IPS-20b (cell line): Measurements from ENCODE around the gene SEPTIN10.

Experiments
- H3K27ac ChIP-seq: one replicate; pipeline ENCODE4 v1.5.1; 2013; ENCODE audit warnings: low read length
- H3K27me3 ChIP-seq: 2 replicates; pipeline ENCODE4 v1.6.1; 2013; ENCODE audit warnings: mild to moderate bottlenecking, low read length, inconsistent platforms; ENCODE audit not compliant: insufficient read depth
- H3K36me3 ChIP-seq: 2 replicates; pipeline ENCODE4 v1.6.1; 2013; ENCODE audit warnings: low read depth, mild to moderate bottlenecking, inconsistent platforms, low read length, moderate library complexity; ENCODE audit not compliant: insufficient read depth
- H3K4me1 ChIP-seq: 2 replicates; pipeline ENCODE4 v1.6.1; 2013; ENCODE audit warnings: mild to moderate bottlenecking, control low read depth, inconsistent platforms, low read length, moderate library complexity; ENCODE audit not compliant: insufficient read depth
- H3K4me3 ChIP-seq: 2 replicates; pipeline ENCODE4 v1.5.1; 2013; ENCODE audit warnings: mild to moderate bottlenecking, low read length, inconsistent platforms
- H3K9ac ChIP-seq: 2 replicates; pipeline ENCODE4 v1.6.1; 2013; ENCODE audit warnings: low read depth, mild to moderate bottlenecking, inconsistent platforms, low read length, moderate library complexity
- H3K9me3 ChIP-seq: 2 replicates; pipeline ENCODE4 v1.6.1; 2013; ENCODE audit warnings: mild to moderate bottlenecking, low read depth, low read length, inconsistent platforms; ENCODE audit not compliant: insufficient read depth

SEPTIN10 gene

DNA sequence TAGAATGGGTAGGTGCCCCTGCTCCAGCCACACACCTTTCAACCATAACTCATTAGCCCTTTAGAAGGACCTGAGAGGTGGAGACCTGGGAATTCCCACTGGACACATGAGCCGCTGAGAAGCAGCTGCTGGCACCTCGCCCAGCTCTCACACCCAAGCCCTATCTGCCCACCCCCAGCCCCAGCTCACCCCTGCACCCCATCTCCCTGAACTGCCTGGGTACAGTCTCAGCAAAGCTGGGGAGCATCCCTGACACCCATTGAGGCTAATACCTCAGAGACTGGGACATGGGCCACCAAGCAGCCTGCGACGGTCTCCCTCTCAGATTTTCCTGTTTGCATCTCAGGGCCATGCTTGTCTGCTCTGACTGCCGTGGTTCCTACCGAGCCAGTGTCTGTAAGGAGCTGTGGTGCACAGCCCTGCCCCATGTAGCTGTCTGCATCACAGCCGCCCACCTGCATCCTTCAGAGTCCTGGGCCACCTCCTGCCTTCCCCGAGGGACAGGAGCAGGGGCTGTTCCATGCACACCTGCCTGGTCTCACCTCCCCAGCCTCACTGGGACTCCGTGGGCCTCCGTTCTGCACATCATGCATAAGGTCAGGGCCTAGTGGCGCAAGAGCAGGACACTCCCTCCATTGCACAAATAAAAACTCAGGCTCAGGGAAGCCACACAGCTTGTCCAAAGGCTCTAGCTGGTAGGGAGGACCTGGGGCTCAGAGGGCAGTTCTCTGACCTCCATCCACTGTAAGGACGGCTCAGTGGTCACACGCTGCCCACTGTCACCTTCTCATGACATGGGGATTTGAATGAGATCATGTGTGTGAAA is 90.0 kb downstream of the SEPTIN10 start:
- Histone ChIP-seq H3K27ac (no peak overlapping the region), H3K4me1 (no peaks in the 10 kb centered on the region), H3K9ac (no peak overlapping the region), H3K36me3 (no peaks in the 10 kb centered on the region), H3K9me3 (no peaks in the 10 kb centered on the region), H3K27me3 (no peaks in the 10 kb centered on the region), H3K4me3 (no peak overlapping the region)

DNA sequence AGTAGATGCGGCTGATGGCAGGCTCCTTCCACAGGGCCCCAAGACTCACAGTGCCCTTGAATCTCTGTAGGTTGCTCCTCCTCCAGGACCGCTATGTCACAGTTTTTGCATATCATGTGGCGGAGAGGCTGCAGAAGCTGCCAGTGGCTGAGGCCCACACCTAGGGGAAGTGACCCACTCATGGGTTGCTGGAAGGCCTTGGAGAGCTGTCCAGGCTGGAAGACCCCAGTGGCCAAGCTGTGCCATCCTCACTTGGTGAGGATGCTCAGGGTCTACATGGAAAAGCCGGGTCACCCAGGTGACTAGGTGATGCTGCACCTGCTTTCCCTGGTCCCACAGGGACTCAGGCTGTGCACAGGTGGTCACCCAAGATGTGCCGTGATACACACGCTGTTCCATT is 90.6 kb downstream of the SEPTIN10 start:
- Histone ChIP-seq H3K27me3 (no peaks in the 10 kb centered on the region), H3K4me1 (no peaks in the 10 kb centered on the region), H3K27ac (no peak overlapping the region), H3K9me3 (no peaks in the 10 kb centered on the region), H3K9ac (no peak overlapping the region), H3K4me3 (no peak overlapping the region), H3K36me3 (no peaks in the 10 kb centered on the region)

- Histone ChIP-seq H3K27ac (no peak overlapping the region), H3K9ac (no peak overlapping the region), H3K9me3 (no peaks in the 10 kb centered on the region), H3K36me3 (no peaks in the 10 kb centered on the region), H3K27me3 (no peaks in the 10 kb centered on the region), H3K4me1 (no peaks in the 10 kb centered on the region), H3K4me3 (no peak overlapping the region)
These were observed 91.7 kb downstream of the SEPTIN10 start for GRCh38 chr2:109522063-109522374.

GRCh38 chr2:109521233-109522062 is 92.3 kb downstream of the SEPTIN10 start:
- Histone ChIP-seq H3K27ac (no peak overlapping the region), H3K4me3 (no peak overlapping the region), H3K36me3 (no peaks in the 10 kb centered on the region), H3K9ac (no peak overlapping the region), H3K9me3 (no peaks in the 10 kb centered on the region), H3K4me1 (no peaks in the 10 kb centered on the region), H3K27me3 (no peaks in the 10 kb centered on the region)

- no peaks in the 10 kb centered on the region for H3K27me3 ChIP-seq
- H3K4me1 ChIP-seq, result no peaks in the 10 kb centered on the region
- no peak overlapping the region for H3K4me3 ChIP-seq
- H3K27ac ChIP-seq, result no peak overlapping the region
- H3K9me3 ChIP-seq, result no peaks in the 10 kb centered on the region
- H3K9ac ChIP-seq, result no peak overlapping the region
- H3K36me3 ChIP-seq, result no peaks in the 10 kb centered on the region
These were observed 94.3 kb downstream of the SEPTIN10 start for GRCh38 chr2:109519513-109519912.

DNA sequence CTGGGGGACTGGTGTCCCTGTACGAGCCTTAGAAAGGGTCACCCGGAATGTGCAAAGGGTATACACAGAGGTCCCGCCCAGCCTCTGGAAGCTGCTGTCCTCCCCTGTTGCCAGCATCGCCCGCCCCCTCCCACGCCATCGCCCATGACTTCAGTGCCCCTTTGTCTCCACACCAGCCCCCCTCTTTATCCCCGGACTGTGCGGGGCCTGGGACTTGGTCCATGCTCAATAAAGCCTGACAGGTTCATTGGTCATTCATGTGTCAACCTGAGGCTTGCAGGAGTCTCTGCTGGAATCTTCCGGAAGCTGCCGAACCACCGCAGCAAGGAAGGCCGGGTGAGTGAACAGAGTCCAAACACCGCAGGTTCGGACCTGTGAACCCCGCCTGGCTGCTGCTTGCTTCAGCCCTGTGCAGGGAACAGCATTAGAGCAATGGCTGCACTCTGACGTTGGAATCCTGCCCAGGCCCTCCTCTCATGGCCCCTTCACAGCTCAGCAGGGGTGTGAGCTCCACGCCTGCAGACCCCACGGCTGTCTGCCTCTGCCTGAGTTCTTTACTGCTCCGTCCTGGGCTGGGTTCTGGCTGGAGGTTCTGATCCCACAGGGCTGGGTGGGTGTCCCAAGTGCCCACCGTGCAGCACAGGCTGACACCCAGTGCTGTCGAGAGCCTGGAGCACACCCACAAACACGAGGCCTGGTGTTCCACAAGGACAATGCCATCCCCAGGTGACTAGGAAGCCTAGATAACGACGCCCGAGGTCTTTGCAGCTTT is 96.5 kb downstream of the SEPTIN10 start:
- Histone ChIP-seq H3K9me3 (no peaks in the 10 kb centered on the region), H3K36me3 (no peaks in the 10 kb centered on the region), H3K27me3 (no peaks in the 10 kb centered on the region), H3K9ac (no peak overlapping the region), H3K4me3 (no peak overlapping the region), H3K4me1 (no peaks in the 10 kb centered on the region), H3K27ac (no peak overlapping the region)

GRCh38 chr2:109516445-109517117 is 97.2 kb downstream of the SEPTIN10 start:
- Histone ChIP-seq H3K27me3 (no peaks in the 10 kb centered on the region), H3K36me3 (no peaks in the 10 kb centered on the region), H3K27ac (no peak overlapping the region), H3K9ac (no peak overlapping the region), H3K4me3 (no peak overlapping the region), H3K9me3 (no peaks in the 10 kb centered on the region), H3K4me1 (no peaks in the 10 kb centered on the region)

- Histone ChIP-seq H3K36me3 (no peaks in the 10 kb centered on the region), H3K9me3 (no peaks in the 10 kb centered on the region), H3K27ac (no peak overlapping the region), H3K9ac (no peak overlapping the region), H3K27me3 (no peaks in the 10 kb centered on the region), H3K4me1 (no peaks in the 10 kb centered on the region), H3K4me3 (no peak overlapping the region)
These were observed 98.9 kb downstream of the SEPTIN10 start for GRCh38 chr2:109514857-109515256.

DNA sequence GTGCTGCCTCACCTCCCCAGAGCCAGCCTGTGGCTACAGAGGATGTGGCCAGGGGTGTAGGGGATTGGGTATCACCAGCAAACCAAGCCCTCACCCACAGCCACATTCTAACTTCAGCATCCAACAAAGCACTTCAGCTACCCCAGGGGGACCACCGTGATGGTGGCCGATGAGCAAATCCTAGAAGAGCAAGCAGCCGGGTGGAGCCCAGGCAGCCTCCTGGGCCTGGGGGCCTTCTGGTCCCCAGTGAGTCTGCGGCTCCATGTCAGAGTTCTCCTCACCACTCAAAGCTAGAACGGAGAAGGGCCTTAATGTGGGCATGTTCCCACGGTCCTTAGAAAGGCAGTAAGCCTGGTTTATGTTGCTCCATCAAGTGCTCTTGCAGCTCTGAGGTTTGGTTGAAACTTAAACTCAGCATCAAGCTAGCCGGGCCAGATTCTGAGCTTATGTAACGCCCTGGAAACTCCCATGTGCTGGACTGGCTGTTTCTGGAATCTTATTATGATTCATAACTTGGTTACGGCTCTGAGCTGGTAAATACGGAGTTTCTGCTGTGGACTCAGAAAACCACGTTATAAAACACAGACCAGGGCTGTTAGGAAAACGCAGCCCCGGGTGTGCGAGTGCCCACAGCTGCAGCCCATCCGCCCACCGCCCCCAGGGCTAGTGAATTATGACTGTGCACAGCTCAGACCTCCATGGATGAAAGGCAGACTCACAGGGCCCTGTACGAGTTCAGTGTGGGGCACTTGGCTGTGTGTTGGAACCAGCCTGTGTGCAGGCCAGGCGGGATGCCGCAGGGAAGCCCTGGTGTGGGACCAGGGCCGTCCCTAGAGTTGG is 99.8 kb downstream of the SEPTIN10 start:
- Histone ChIP-seq H3K4me3 (no peak overlapping the region), H3K4me1 (no peaks in the 10 kb centered on the region), H3K9me3 (no peaks in the 10 kb centered on the region), H3K36me3 (no peaks in the 10 kb centered on the region), H3K9ac (no peak overlapping the region), H3K27ac (no peak overlapping the region), H3K27me3 (no peaks in the 10 kb centered on the region)

DNA sequence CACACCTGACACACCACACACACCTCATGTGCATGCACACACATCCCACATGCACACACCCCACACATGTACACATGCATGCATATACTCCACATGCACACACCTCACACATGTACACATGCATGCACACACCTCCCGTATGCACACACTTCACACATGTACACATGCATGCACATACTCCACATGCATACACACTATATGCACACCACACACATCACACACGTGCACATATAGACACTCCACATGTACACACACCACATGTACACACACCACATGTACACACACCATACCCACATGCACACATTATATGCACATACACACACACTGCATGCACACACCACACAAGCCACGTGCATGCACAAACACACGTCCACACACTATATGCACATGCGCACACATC is 100.5 kb downstream of the SEPTIN10 start:
- no peaks in the 10 kb centered on the region for H3K4me1 ChIP-seq
- no peak overlapping the region for H3K9ac ChIP-seq
- H3K4me3 ChIP-seq, result no peak overlapping the region
- H3K36me3 ChIP-seq, result no peaks in the 10 kb centered on the region
- H3K27ac ChIP-seq, result no peak overlapping the region
- H3K27me3 ChIP-seq, result no peaks in the 10 kb centered on the region
- H3K9me3 ChIP-seq, result no peaks in the 10 kb centered on the region

DNA sequence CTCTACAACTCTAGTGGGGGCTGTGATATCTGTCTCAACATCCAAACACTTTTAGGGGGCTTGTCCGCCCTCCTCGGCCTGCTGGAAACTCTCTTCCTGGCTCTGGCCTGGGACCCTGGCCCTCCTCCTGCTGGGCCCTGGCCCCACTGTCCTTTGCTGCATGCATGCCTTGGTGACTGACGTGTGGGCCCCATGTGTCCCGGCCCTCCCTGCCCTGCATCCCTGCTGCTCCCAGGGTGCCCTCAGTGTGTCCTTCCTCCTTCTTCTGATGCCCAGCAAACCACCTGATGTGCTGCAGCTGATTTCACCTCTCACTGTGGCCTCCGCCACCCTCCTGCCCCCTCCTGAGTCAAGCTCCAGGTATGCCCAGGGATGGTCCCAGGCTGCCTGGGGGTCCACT is 101.7 kb downstream of the SEPTIN10 start:
- no peaks in the 10 kb centered on the region for H3K4me1 ChIP-seq
- no peaks in the 10 kb centered on the region for H3K9me3 ChIP-seq
- no peak overlapping the region for H3K9ac ChIP-seq
- no peaks in the 10 kb centered on the region for H3K27me3 ChIP-seq
- H3K27ac ChIP-seq, result no peak overlapping the region
- no peak overlapping the region for H3K4me3 ChIP-seq
- no peaks in the 10 kb centered on the region for H3K36me3 ChIP-seq
